Neural cell (in vitro differentiated cells): ENCODE measurements around the gene BLOC1S4.
"Not testable (repeated sequence)": the region's sequence is repeated elsewhere in the genome, so short reads cannot be mapped to it uniquely, and the experiment has no call there.

Experiments used
- EP300 ChIP-seq: fragments of 450-650 bp; conservative IDR thresholded peaks from 2 replicates; pipeline ENCODE4 v1.6.1; 2014; ENCODE audit warnings: antibody characterized with exemption, mild to moderate bottlenecking, moderate library complexity; ENCODE audit not compliant: poor library complexity, severe bottlenecking
- EZH2 ChIP-seq: fragments of 200-600, 300-800 bp; shearing (Covaris generic), sonication (generic); IDR thresholded peaks from 2 replicates; pipeline ENCODE4 v1.6.1; 2014; ENCODE audit warnings: antibody characterized with exemption, low read length, borderline replicate concordance, mild to moderate bottlenecking; ENCODE audit not compliant: insufficient read depth, poor library complexity, severe bottlenecking
- POLR2AphosphoS5 ChIP-seq: IDR thresholded peaks from 2 replicates; pipeline ENCODE4 v1.6.1; 2012
- RAD21 ChIP-seq: fragments of 450-650 bp; conservative IDR thresholded peaks from 2 replicates; pipeline ENCODE4 v1.6.1; 2014; ENCODE audit warnings: antibody characterized with exemption, mild to moderate bottlenecking, moderate library complexity
- SMC3 ChIP-seq: fragments of 450-650 bp; conservative IDR thresholded peaks from 2 replicates; pipeline ENCODE4 v1.6.1; 2014; ENCODE audit warnings: antibody characterized with exemption, mild to moderate bottlenecking, moderate library complexity; ENCODE audit not compliant: poor library complexity
- TAF1 ChIP-seq: IDR thresholded peaks from 2 replicates; pipeline ENCODE4 v1.6.1; 2012; ENCODE audit warnings: low read depth
- TF ChIP-seq, protein P1 (sequence below): fragments of 450-650 bp; IDR thresholded peaks from 2 replicates; pipeline ENCODE4 v1.5.1; 2014; ENCODE audit warnings: antibody characterized with exemption, mild to moderate bottlenecking, moderate library complexity; ENCODE audit not compliant: poor library complexity, severe bottlenecking
- TF ChIP-seq, protein P2 (sequence below): IDR thresholded peaks from 2 replicates; pipeline ENCODE4 v1.6.1; 2012; ENCODE audit warnings: borderline replicate concordance

DNA sequence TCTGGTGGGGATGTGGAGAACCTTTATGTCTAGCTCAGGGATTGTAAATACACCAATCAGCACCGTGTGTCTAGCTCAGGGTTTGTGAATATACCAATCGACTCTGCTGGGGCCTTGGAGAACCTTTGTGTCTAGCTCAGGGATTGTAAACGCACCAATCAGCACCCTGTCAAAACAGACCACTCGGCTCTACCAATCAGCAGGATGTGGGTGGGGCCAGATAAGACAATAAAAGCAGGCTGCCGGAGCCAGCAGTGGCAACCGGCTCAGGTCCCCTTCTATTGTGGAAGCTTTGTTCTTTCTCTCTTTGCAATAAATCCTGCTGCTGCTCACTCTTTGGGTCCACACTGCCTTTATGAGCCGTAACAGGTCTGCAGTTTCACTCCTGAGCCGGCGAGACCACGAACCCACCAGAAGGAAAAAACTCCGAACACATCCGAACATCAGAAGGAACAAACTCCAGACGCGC, 42.7 kb upstream of the BLOC1S4 start:
- TF ChIP-seq SMC3, EZH2, TAF1, EP300, POLR2AphosphoS5, RAD21: not testable (repeated sequence)
- TF ChIP-seq, protein P1, sequence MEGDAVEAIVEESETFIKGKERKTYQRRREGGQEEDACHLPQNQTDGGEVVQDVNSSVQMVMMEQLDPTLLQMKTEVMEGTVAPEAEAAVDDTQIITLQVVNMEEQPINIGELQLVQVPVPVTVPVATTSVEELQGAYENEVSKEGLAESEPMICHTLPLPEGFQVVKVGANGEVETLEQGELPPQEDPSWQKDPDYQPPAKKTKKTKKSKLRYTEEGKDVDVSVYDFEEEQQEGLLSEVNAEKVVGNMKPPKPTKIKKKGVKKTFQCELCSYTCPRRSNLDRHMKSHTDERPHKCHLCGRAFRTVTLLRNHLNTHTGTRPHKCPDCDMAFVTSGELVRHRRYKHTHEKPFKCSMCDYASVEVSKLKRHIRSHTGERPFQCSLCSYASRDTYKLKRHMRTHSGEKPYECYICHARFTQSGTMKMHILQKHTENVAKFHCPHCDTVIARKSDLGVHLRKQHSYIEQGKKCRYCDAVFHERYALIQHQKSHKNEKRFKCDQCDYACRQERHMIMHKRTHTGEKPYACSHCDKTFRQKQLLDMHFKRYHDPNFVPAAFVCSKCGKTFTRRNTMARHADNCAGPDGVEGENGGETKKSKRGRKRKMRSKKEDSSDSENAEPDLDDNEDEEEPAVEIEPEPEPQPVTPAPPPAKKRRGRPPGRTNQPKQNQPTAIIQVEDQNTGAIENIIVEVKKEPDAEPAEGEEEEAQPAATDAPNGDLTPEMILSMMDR: not testable (repeated sequence)
- TF ChIP-seq, protein P2, sequence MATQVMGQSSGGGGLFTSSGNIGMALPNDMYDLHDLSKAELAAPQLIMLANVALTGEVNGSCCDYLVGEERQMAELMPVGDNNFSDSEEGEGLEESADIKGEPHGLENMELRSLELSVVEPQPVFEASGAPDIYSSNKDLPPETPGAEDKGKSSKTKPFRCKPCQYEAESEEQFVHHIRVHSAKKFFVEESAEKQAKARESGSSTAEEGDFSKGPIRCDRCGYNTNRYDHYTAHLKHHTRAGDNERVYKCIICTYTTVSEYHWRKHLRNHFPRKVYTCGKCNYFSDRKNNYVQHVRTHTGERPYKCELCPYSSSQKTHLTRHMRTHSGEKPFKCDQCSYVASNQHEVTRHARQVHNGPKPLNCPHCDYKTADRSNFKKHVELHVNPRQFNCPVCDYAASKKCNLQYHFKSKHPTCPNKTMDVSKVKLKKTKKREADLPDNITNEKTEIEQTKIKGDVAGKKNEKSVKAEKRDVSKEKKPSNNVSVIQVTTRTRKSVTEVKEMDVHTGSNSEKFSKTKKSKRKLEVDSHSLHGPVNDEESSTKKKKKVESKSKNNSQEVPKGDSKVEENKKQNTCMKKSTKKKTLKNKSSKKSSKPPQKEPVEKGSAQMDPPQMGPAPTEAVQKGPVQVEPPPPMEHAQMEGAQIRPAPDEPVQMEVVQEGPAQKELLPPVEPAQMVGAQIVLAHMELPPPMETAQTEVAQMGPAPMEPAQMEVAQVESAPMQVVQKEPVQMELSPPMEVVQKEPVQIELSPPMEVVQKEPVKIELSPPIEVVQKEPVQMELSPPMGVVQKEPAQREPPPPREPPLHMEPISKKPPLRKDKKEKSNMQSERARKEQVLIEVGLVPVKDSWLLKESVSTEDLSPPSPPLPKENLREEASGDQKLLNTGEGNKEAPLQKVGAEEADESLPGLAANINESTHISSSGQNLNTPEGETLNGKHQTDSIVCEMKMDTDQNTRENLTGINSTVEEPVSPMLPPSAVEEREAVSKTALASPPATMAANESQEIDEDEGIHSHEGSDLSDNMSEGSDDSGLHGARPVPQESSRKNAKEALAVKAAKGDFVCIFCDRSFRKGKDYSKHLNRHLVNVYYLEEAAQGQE: not testable (repeated sequence)
